Measurements from ENCODE around the gene TENM4.

TENM4 gene

DNA sequence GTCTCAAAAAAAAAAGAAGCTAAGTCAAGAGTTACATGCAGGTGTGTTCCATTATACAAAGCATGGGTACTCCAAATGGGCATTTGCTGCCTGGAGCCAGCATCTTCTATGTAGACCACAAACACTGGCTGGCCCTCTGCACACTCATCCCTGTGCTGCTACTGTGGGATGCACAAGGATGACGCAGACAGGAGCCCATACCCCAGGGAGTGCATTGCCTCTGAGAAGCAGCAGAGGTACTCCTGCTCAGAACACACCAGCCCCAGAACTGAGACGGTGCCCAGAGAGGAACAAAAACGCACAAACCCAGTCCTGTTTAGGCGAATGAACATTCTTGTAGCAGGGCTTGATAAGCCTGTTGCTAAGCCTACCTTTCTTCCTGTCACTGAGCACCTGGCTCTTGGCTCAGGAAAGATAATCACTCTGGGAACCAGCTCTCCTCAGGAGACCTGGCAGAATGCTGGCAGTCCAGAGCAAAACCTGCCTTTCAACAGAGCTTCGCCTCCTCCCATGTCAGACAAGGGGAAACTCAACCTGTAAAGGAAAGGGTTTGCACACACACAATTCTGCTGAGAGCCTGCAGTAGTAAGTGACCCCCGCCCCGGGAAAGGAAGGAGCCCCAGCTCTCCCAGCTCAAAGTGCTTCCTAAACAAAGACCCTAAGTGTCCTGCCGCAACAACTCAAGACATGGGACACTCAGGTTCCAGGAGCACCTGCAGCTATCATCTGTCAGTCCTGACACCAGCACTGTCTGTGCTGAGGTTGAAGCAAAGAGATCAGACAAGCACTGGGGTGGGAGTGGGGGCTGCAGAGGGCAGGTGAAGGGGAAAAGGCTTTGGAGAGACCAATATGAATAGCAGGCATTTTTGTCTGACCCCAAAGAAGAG, 145.7 kb downstream of the TENM4 start:
- DNase-seq (ENCODE audit: low read depth) = no peak

DNA sequence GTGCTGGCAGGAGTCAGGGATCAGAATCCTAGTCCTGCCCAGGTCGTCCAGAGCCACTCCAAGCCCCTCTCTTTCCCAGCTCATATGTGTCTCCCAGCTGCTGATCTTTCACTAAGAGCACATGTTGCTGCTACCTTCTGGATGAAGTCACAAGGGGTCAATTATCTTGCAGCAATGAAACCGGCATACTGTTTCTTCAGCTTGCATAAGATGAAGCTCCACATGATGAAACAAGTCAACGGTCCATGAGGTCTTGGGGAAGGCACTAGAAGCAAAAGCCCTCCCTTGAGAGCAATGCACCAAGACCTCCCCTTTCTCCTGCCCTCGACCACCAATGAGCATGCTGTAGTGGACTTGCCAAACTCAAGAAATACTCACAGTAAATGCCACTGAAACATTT, 148.9 kb downstream of the TENM4 start:
- no peak for DNase-seq (ENCODE audit: low read depth)

DNA sequence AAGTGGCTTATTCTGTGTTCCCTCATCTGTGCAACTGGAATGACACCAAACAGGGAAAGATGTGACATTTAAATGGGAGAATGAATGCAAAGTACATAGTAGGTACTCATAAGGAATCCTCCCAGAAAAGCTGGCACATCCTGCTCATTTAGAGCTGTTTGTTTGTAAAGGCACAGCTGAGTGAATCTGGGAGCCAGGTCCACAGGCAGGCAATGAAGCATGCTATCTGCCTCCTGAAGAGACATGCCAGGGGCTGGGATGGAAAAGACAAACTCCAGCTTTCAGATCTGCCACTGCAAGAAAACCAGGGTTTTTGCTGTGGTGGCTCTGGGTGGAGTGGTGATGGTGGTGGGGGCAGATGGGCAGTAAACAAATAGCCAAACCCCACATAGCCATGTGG, 150.1 kb downstream of the TENM4 start:
- no peak for DNase-seq (ENCODE audit: low read depth)

DNA sequence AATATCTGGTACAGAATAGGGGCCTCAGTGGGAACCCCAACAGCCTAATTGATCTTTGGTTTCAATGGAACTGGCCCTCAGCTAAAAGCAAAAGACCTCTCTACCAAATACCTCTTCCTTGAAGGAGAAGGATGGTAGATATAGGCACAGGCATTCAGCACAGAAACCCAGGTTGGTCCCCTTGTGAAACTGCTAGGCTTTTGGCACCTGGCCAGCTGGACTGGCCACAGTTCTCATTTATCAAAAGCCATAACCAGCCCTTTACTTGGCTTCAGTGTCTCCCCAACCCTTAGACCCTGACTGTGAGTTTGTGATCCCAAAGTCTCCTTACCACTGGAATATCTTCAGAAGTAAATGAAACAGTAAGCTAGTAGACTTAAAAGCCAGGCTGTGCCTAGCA, 152.9 kb downstream of the TENM4 start:
- no peak for DNase-seq (ENCODE audit: low read depth)

DNA sequence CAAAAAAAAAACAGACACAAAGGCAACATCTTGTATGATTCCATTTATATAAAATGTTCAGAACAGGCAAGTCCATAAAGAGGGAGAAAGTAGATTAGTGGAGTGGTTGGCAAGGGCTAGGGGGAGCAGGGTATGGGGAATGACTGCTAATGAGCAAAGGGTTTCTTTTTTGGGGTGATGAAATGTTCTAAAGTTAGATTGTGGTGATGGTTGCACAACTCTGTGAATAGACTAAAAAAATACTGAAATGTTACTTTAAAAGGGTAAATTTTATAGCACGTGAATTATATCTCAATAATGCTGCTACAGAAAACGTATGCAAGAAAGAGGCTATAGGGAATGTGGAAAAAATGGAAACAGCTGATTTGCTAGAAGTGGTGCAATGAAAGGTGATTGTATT, 155.1 kb downstream of the TENM4 start:
- no peak for DNase-seq (ENCODE audit: low read depth)

DNA sequence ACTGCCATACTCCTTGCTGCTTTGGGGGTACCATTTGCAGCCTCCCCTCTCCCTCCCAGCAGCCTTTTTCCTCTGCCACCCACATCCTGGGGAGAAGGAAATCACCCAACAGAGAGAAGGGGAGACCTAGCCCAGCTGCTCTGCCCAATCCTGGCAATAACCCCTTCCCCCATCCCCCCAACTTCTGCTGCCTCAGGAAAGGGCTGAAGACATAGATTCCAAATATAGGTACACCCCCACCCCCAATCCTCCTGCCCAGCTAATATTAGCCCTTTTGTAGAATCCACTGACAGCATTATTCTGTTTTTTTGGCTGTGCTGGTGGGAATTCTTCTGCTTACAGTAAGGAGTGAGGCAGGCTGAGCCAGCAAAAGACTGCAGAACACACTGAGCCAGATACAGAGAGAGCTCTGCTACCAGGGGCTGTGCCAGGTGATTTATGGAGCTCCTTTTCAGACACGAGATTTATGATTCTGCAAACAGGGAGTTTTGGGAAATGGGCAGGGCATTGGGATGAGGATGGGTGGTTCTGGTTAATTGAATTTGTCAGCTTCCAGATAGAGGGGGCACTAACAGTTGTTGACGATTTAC, 164.0 kb downstream of the TENM4 start:
- DNase-seq (ENCODE audit: low read depth) = no peak

DNA sequence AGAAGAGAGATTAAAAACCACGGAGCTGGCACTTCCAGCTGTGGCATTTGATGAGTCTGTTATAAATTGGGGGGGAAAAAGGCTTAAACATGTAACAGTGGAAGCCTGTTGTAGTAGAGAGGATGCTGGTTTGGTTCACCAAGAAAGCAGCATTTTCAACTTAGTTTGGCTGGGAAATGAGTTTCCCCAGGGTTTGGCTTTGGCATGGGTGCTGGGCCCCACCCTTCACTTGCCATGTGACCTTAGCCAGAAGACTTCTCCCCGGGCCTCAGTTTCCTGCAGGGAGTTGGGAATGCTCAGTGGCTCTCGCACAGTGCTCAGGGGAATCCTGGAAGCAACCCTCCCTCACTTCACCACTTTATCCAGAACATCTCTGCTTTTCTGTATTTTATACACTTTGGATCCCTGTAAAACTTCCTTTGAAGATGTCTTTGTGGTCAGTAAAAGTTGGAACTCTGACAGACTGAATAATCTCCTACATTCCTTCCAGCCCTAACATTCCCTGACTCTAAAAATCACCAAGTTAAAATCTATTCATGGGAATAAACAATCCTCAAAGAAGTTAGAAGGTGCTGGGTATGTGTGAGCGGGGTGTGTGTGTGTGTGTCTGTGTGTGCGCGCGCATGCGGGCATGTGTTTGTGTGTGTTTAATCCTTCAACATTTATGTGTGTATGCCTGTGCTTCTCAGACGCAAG, 166.0 kb downstream of the TENM4 start:
- DNase-seq (ENCODE audit: low read depth) = peak; percentile 3

DNA sequence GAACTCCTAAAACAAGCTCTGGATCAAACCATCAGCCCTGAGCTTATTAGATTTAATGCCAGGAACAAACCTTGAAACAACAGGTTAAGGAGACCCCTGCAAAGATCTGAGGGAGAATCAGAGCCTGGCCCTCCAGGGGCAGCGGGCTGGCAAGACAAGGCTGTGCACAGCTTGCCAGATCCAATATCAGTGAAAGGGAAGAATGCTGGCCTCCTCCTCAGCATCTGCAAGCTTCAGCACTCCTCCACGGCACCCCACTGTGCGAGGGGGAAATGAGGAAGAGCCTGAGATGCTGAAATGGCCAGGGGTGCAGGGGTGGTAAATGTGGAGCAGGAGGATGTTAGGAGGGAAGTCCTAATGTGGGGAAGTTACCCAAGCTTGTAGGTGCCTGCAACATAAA, 167.0 kb downstream of the TENM4 start:
- DNase-seq (ENCODE audit: low read depth) = no peak

DNA sequence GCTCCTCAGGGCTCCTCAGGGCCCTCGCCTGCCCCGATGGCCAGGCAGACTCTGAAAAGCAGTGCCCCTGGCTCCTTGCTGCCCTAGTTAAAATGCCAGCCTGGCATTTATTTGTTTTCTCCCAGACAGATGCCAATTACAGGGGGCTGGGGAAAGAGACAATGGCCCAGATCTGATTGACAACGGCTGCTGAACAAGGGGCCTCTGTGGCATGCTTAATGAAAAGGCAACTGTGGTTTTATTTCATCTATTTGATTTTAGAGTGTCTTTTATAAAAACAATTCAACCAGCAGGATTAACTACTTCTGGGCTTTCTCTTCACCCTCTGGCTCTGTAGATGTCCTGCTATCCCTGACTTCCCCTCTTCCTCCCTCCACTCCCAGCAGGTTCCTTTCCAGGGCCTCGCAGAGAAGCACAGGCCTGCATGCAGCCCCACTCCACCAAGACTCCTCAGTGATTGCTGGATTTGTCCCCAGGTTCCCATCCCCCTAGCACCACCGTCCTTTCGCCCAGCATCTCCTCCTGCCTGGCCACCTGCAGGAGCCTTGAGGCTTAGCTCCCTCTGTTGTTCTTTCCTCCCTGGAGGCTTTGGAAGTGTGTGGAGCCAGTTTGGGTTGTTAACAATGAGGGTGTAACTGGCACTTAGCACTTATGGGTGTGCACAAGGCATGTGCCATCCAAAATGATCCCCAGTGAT, 171.1 kb downstream of the TENM4 start:
- no peak for DNase-seq (ENCODE audit: low read depth)

DNA sequence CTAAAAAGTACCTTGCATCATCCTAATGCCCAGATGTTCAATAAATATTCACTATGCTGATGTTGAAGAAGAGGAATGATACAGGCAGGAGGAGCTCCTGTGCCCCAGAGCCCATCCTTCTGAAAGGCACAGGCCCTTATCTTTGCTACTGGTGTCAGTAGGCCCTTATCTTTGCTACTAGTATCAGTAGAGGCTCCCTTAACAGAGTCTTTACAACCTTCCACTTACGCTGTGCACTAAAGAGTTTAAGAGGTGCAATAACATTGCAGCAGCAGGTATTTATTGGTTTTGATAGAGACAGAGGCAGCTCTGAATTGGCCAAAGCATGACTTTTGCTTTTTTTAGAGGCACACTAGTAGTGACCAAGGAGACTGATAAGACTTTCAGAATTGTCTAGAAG, 174.4 kb downstream of the TENM4 start:
- no peak for DNase-seq (ENCODE audit: low read depth)

DNA sequence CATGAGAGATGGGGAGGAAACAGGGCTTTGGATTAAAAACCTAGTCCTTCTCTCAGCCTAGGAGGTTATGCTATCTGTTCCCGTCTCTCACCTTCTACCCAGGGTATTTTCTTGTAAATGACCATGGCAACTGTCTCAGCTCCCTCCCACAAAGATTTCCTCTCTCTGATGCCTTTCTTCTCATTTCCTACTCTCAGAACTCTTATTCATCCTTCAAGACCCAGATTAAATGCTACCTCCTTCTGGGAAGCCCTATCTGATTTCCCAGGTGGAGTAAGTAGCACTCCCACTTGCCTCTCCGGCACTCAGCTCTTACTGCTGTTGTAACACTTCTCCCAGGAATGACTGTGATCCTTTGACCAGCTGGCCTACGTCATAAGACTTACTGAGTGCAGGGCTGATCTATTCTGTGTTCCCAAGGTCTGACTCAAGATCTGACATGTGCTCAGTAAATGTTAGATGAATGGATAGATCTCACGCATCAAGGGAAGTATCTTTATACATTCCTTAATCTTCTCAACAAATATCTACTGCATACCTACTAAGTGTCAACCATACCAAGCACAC, 175.0 kb downstream of the TENM4 start:
- DNase-seq (ENCODE audit: low read depth) = no peak

DNA sequence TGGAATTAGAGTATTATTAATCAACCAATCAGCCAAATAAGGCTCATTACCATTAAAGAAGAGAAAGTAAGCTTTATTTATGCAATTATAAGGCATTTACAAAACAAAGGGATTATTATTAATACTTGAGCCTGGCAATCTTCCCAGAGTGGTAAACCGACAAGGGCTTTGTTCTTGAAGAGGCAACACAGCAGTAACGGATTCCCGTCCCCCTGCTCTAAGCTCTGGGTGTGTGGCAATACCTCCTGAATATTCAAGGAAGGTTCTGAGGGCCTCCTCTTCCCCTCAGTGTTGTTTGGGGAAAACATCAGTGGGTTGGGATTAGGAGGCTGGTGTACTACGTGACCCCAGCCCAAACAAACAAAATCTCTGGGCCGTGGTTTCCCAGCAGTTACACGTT, 176.5 kb downstream of the TENM4 start:
- DNase-seq (ENCODE audit: low read depth) = no peak

DNA sequence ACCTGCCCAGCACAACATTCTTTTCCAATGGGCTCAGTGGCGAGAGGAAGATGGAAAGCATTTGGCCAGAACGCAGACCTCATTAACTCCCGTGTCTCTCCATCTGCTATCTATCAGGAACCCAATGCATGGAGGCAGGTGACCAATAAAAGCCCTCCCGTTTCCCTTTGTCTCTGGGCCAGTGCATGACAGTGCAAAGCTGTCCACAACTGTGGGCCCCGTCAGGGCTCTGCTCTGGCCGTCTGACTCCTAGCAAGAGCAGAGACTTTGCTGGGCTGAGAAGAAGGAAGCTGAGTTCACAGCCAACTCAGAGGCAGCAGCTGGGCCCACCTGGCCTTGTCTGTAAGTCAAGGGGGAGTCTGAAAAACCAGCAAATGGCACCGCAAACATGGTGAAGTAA, 177.8 kb downstream of the TENM4 start:
- DNase-seq (ENCODE audit: low read depth) = no peak

DNA sequence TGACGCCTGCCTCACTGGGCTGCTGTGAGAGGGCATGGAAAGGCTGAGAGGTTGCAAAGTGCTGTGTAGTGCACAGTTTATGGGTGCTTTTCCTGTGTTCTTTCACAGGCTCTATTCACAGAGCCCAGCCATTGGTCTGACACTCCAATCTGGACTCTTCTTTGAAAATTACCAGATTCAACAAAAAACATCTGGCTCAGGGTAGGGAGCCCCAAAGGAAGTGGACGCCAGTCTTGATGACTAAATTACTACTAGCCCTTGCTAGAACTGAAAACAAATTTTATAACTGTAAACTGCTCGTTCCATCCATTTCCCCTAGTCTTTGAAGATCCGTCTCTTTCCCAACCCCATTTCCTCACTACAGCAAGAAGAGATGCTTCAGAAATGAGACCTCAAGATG, 178.6 kb downstream of the TENM4 start:
- no peak for DNase-seq (ENCODE audit: low read depth)

DNA sequence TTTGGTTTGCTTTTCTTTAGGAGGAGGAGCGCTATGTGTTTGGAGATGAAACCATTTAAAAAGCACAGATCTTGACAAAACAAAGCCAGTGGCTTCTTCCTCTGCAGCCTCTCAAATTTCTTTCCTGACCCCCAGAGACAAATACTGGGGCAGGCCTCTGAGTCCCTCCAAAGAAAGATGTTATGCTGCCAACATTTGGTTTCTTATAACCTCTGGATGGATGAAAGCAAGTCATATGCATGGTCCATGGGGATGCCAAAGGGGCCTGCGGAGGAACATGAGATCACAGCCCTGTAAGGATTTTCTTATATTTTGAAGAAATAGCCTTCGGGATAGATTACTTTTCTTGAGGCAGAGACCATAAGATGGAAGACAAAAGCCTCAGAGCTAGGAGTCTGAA, 179.1 kb downstream of the TENM4 start:
- DNase-seq (ENCODE audit: low read depth) = no peak

DNA sequence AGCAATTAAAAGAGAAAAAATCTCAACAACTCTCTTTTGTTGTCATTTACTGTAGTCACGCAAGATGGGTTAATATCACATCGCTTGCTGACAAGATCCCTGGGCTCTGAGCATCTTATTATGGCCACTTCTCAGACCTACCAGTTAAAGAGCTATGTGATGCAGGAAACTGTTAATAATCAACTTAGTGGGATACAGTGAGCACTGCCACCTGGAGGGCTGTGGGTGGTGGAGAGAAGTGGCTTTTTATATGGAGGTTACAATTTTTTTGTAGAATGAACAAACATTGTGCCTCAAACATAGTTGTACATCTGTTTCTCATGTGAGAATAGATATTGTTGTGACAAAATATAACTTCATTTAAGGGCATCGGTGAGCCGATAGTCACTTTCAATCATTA, 181.0 kb downstream of the TENM4 start:
- no peak for DNase-seq (ENCODE audit: low read depth)

DNA sequence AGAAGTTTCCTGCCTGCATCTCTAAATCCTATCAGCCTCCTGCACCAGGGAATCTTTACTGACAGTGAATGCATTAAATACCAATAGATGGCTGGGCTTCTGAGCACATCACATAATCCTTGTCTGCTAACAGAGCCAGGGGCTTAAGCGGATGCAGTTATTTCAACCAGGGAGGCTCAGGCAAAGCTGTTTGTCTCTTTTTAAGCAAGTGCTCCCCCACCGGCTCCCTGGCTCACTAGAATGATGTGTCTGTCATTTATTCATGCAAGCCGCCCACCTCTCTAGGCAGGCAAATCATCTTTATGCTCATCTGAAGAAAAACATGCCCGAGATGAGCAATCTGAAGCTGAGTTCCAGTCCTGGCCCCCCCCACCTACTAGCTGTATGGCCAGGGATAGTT, 182.3 kb downstream of the TENM4 start:
- DNase-seq (ENCODE audit: low read depth) = no peak

DNA sequence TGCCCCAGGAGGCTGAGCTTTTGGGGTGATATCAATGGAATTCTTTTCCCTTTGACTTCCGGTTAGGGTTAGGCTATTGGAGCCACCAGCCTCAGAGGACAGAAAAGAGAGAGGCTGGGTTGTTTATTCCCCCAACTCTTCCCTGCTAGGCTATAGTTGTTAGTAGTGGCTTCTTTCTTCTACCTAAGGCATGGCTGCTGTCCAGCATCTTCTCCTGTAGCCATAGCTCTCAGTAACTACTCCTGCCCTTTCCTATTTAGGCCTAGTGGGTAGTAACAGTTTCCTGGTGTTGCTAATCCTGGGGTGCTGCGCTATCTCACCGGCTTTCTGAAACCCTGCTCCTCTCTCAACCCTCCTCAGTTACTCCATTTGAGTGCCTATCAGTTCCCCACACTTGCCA, 184.9 kb downstream of the TENM4 start:
- no peak for DNase-seq (ENCODE audit: low read depth)

DNA sequence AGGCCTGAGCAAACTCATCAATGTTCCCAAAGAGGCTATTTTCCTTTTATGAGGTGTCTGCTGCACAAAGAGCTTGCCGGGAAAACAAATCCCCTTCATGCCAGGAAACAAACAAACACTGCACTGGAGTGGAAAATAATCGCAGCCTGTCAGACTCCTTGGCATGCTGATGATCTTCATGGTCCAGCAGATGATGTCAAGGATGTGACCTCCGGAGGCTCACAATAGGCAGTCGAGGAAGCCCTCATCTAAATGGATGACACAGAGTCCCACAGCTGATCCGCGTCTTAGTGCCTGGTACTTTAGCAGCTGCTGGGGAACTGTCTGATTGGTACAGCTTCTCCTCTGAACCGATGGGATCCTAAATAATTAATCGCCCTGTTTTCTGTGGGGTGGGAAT, 187.6 kb downstream of the TENM4 start:
- DNase-seq (ENCODE audit: low read depth) = no peak

DNA sequence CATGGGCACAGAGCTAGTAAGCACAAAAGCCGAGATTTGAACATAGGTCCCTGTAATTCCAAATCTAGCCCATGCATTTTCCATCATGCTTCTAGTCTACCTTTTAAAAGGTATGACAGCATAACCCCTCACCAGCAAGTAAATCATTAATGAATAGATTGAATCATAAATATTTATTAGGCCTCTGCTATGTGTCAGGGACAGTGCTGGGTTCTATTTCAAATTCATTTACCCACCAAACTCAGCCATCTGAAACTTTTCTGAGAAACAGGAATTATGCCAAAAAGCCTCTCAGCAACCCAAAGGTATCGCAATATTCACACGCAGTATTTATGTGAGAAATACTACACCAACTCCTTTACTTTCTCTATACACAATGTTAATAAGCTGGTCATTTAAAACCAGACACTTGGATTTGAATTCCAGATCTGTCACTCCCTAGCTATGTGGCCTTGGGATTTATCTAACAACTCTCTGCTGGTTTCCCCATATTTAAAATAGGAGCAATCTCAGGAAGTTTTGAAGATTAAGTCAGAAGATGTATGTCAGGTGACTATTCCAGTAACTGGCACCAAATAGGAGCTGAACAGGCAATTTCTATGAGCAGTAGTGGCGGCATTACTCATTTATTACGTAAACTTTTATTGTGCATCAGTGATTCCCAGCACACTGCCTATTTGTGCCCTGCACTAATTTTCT, 191.4 kb downstream of the TENM4 start:
- DNase-seq (ENCODE audit: low read depth) = peak; percentile 59

DNA sequence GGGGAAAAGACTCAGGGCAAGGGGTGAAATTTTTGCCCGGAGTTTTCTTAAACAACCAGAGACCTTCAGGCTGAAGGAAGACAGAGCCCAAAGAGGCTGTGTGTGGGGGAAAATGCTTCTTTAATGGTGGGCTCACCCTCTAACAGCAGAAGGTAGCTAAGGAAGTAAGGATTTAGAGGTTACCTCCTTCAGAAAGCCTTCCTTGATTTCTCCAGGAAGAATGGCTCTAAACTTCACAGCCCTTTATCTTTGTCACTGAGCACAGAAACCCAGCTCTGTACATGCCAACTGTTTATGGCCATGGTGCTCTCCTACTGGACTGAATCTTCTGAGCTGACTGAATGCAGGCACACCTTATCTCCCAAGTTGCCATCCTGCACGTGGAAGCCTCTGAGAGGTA, 196.0 kb downstream of the TENM4 start:
- DNase-seq (ENCODE audit: low read depth) = no peak
